Thoracic aorta (tissue), 2 donors: ENCODE data around the gene ACOX3. TPM values are rescaled to one million over a fixed set of nuclear protein-coding genes. Genes with fewer than 3 reads are reported as not detected.

ENCODE experiments used
- ATAC-seq: fragments of 150-250 bp; one replicate; pipeline ENCODE4 v1.8.0; 2017; ENCODE audit warnings: low read depth; ENCODE audit not compliant: insufficient number of reproducible peaks, low FRiP score
- DNase-seq: peaks from one replicate; pipeline ENCODE4 v3.0.0-alpha.2; 2020; ENCODE audit warnings: low spot score
- H3K27ac ChIP-seq, 2 donors: fragments of 200-600 bp; sonication (generic); 1 replicate in 1 of 2; 2 replicates in 1 of 2; pipeline ENCODE4 v1.5.1; 2016; ENCODE audit warnings: mild to moderate bottlenecking in 2 of 2, moderate library complexity in 2 of 2
- H3K27me3 ChIP-seq: fragments of 200-600 bp; sonication (generic); replicated peaks from 2 replicates; pipeline ENCODE4 v1.6.0; 2016; ENCODE audit warnings: mild to moderate bottlenecking; ENCODE audit not compliant: insufficient read depth
- H3K36me3 ChIP-seq: fragments of 200-600 bp; sonication (generic); one replicate; pipeline ENCODE4 v1.5.1; 2016
- H3K4me1 ChIP-seq, 2 donors: fragments of 200-600 bp; sonication (generic); 1 replicate in 1 of 2; 2 replicates in 1 of 2; pipeline versions ENCODE4 v1.5.1 to v1.6.0; 2016; ENCODE audit warnings: low read depth in 2 of 2, mild to moderate bottlenecking in 1 of 2; ENCODE audit not compliant: control insufficient read depth in 1 of 2
- H3K4me3 ChIP-seq: fragments of 200-600 bp; sonication (generic); 2 replicates; pipeline ENCODE4 v1.5.1; 2016; ENCODE audit warnings: mild to moderate bottlenecking
- H3K9me3 ChIP-seq: fragments of 200-600 bp; sonication (generic); 2 replicates; pipeline ENCODE4 v1.5.1; 2016
- CTCF ChIP-seq: fragments of 200-600 bp; sonication (generic); IDR thresholded peaks from one replicate; pipeline ENCODE4 v1.5.1; 2019; ENCODE audit warnings: antibody characterized with exemption
- total RNA-seq, 2 donors: library from RNA; depleted of rRNA; stranded (reverse); fragments of >200 nt; gene quantifications; one replicate each; pipeline versions ENCODE4 v1.1.0 to v1.2.3, GENCODE V29; 2016

The ACOX3 gene
- total RNA-seq, 2 donors from 2014 or later, result 47.8 to 72.7 TPM

GRCh38 chr4:8464381-8464780, 23.9 kb upstream of the ACOX3 start:
- no peaks in the 10 kb centered on the region for H3K27me3 ChIP-seq
- H3K9me3 ChIP-seq, result no peaks in the 10 kb centered on the region
- no peaks in the 10 kb centered on the region for H3K4me1 ChIP-seq
- no peak for TF ChIP-seq CTCF
- no peak overlapping the region for H3K4me3 ChIP-seq
- H3K27ac ChIP-seq, result no peak overlapping the region
- H3K36me3 ChIP-seq, result peaks cover 44% of the 10 kb centered on the region
- ATAC-seq (no peak), DNase-seq (no peak)

GRCh38 chr4:8463811-8464210, 23.3 kb upstream of the ACOX3 start:
- Histone ChIP-seq H3K27me3 (no peaks in the 10 kb centered on the region), H3K27ac (no peak overlapping the region), H3K36me3 (peaks cover 44% of the 10 kb centered on the region), H3K4me1 (no peaks in the 10 kb centered on the region), H3K9me3 (no peaks in the 10 kb centered on the region), H3K4me3 (no peak overlapping the region)
- TF ChIP-seq CTCF, result no peak
- ATAC-seq, result no peak
- DNase-seq, result no peak

GRCh38 chr4:8461616-8462015, 21.1 kb upstream of the ACOX3 start:
- DNase-seq (no peak), ATAC-seq (no peak)
- no peaks in the 10 kb centered on the region for H3K27me3 ChIP-seq
- no peak for TF ChIP-seq CTCF
- no peaks in the 10 kb centered on the region for H3K4me1 ChIP-seq
- peaks cover 48% of the 10 kb centered on the region for H3K36me3 ChIP-seq
- no peak overlapping the region for H3K27ac ChIP-seq
- no peaks in the 10 kb centered on the region for H3K9me3 ChIP-seq
- no peak overlapping the region for H3K4me3 ChIP-seq

GRCh38 chr4:8461086-8461485, 20.6 kb upstream of the ACOX3 start:
- no peaks in the 10 kb centered on the region for H3K4me1 ChIP-seq
- H3K9me3 ChIP-seq, result no peaks in the 10 kb centered on the region
- H3K4me3 ChIP-seq, result no peak overlapping the region
- peaks cover 46% of the 10 kb centered on the region for H3K36me3 ChIP-seq
- no peak for ATAC-seq
- DNase-seq, result no peak
- H3K27me3 ChIP-seq, result no peaks in the 10 kb centered on the region
- no peak overlapping the region for H3K27ac ChIP-seq
- TF ChIP-seq CTCF, result no peak

GRCh38 chr4:8459867-8460445, 19.4 kb upstream of the ACOX3 start:
- no peak for TF ChIP-seq CTCF
- Histone ChIP-seq H3K27ac (no peak overlapping the region), H3K27me3 (no peaks in the 10 kb centered on the region), H3K9me3 (no peaks in the 10 kb centered on the region), H3K4me1 (no peaks in the 10 kb centered on the region), H3K4me3 (no peak overlapping the region), H3K36me3 (peaks cover 42% of the 10 kb centered on the region)
- no peak for DNase-seq
- no peak for ATAC-seq
